Measurements from ENCODE around the gene PPM1M. TPM values are rescaled to one million over a fixed set of nuclear protein-coding genes. Genes with fewer than 3 reads are reported as not detected.

The PPM1M gene
- total RNA-seq, 1 donor from 2014 or later, result 53.4 TPM

- Histone ChIP-seq H3K4me3 (no peak overlapping the region), H3K27me3 (ENCODE audit: low read depth) (no peaks in the 10 kb centered on the region), H3K4me1 (peaks cover 17% of the 10 kb centered on the region), H3K9me3 (no peaks in the 10 kb centered on the region), H3K36me3 (peaks cover 7% of the 10 kb centered on the region), H3K27ac (no peak overlapping the region)
- intact Hi-C loops (cut with DNase I), result no loop called here
- TF ChIP-seq CTCF (IDR thresholded peaks at IDR 0.05), result no peak
- ATAC-seq (no peak), DNase-seq (no peak)
These were observed 52.9 kb downstream of the PPM1M start for GRCh38 chr3:52298149-52299098.

DNA sequence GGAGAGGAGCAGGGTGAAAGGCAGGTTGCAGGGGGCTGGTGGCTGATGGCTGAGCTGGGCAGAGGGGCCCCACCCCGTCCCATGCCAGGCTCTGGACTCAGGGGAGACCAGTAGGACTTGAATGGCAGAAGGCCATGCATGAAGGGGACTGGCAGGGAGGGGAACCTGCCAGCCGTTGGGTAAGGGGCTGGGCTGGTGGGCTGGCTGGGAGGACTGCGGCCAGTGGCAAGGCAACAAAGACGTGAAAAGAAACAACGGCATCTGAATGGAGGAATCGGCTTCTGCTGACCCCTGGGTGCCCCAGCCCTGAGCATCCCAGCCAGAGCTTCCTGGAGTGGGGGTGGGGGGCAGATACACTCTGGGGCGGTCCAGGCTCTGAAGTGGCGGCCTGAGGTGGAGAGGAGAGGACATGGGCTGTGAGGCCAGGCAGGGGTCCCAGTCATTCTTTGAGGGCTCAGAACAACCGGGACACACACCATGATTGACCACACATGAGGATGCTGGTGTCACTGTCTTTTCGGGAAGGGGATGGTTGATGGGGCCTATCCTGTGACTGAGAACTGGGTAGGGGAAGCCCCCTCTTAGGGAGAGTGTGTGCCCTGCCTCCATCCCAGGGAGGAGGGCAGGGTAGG, 53.8 kb downstream of the PPM1M start:
- Histone ChIP-seq H3K4me1 (peaks cover 17% of the 10 kb centered on the region), H3K27ac (no peak overlapping the region), H3K4me3 (no peak overlapping the region), H3K9me3 (no peaks in the 10 kb centered on the region), H3K36me3 (no peaks in the 10 kb centered on the region), H3K27me3 (ENCODE audit: low read depth) (no peaks in the 10 kb centered on the region)
- peak in 1 of 2 donors; percentile 2 for ATAC-seq
- DNase-seq, result no peak
- intact Hi-C loops (cut with DNase I), result no loop called here
- no peak for TF ChIP-seq CTCF (IDR thresholded peaks at IDR 0.05)

Small RNA genes lying within 50 kb of the gene (microRNA-seq; reads per million reads assigned to microRNA genes)
- gene MIR135A1 (ENCODE audit: borderline number of aligned reads), result not detected
- 59,808 reads per million, percentile 99 among the genes with 10 or more reads in this experiment for gene MIRLET7G (ENCODE audit: borderline number of aligned reads)

Other genes starting within 250 kb of the PPM1M start
- 765 TPM for gene RPL29, start 249.9 kb upstream of the PPM1M start, total RNA-seq
- 28.8 TPM for gene DUSP7, start 189.2 kb upstream of the PPM1M start, total RNA-seq
- 2.7 TPM for gene POC1A, start 91.3 kb upstream of the PPM1M start, total RNA-seq
- 103 TPM for gene ALAS1, start 47.6 kb upstream of the PPM1M start, total RNA-seq
- gene TLR9, start 20.1 kb upstream of the PPM1M start, total RNA-seq, result 1.0 TPM
- 62.2 TPM for gene TWF2, start 6.6 kb upstream of the PPM1M start, total RNA-seq
- gene WDR82, start 32.9 kb downstream of the PPM1M start, total RNA-seq, result 60.2 TPM
- gene GLYCTK, start 42.1 kb downstream of the PPM1M start, total RNA-seq, result 9.5 TPM
- 16.4 TPM for gene DNAH1, start 70.6 kb downstream of the PPM1M start, total RNA-seq
- gene BAP1, start 164.2 kb downstream of the PPM1M start, total RNA-seq, result 61.9 TPM
- 7.7 TPM for gene PHF7, start 164.9 kb downstream of the PPM1M start, total RNA-seq
- 23.6 TPM for gene SEMA3G, start 199.3 kb downstream of the PPM1M start, total RNA-seq
- 44.0 TPM for gene TNNC1, start 208.3 kb downstream of the PPM1M start, total RNA-seq
- 90.2 TPM for gene NISCH, start 209.8 kb downstream of the PPM1M start, total RNA-seq
- 133 TPM for gene STAB1, start 249.6 kb downstream of the PPM1M start, total RNA-seq

All from lower lobe of right lung (tissue), 2 donors.